AG04449 (cell line): ENCODE measurements around the gene IL10RA.
"Not testable (repeated sequence)": the region's sequence is repeated elsewhere in the genome, so short reads cannot be mapped to it uniquely, and the experiment has no call there.

Experiments used
- CTCF ChIA-PET: fragments of 350-600 bp; formaldehyde crosslinking; extraction: SDS; loops from one replicate; lab custom pipeline; 2021; ENCODE audit warnings: antibody characterized with exemption; lab: Yijun Ruan, JAX
- POLR2A ChIA-PET: fragments of 400-600, 350-600 bp; formaldehyde crosslinking; extraction: SDS; loops from one replicate; lab custom pipeline; 2020; ENCODE audit warnings: antibody characterized with exemption, inconsistent platforms; lab: Yijun Ruan, JAX
- DNase-seq: peaks from one replicate; pipeline ENCODE4 v3.0.0-alpha.2; 2010; ENCODE audit warnings: low read depth, low spot score
- H3K4me3 ChIP-seq: 2 replicates; pipeline ENCODE4 v1.5.1; 2011; ENCODE audit warnings: low read depth, mild to moderate bottlenecking, control low read depth, low read length
- CTCF ChIP-seq: IDR thresholded peaks from one replicate; pipeline ENCODE4 v1.5.1; 2011; ENCODE audit warnings: mild to moderate bottlenecking, moderate library complexity, low read length, control low read depth, inconsistent platforms; ENCODE audit not compliant: insufficient read depth; ENCODE audit errors: missing control alignments

The IL10RA gene

GRCh38 chr11:118004543-118005223, 18.5 kb downstream of the IL10RA start:
- H3K4me3 ChIP-seq: no peak overlapping the region
- POLR2A ChIA-PET: no interaction called here
- DNase-seq: no peak
- CTCF ChIA-PET: no interaction called here
- TF ChIP-seq CTCF: no peak

- TF ChIP-seq CTCF: no peak
- ChIA-PET CTCF (no interaction called here), POLR2A (no interaction called here)
- DNase-seq: no peak
- H3K4me3 ChIP-seq: no peak overlapping the region
These were observed 19.3 kb downstream of the IL10RA start for GRCh38 chr11:118005224-118006152.

GRCh38 chr11:118006153-118006534, 19.9 kb downstream of the IL10RA start:
- TF ChIP-seq CTCF: no peak
- H3K4me3 ChIP-seq: no peak overlapping the region
- POLR2A ChIA-PET: no interaction called here
- CTCF ChIA-PET: no interaction called here
- no peak for DNase-seq

- CTCF ChIA-PET: no interaction called here
These were observed 20.8 kb downstream of the IL10RA start for GRCh38 chr11:118007040-118007439.

GRCh38 chr11:118007563-118008270, 21.5 kb downstream of the IL10RA start:
- CTCF ChIA-PET, H3K4me3 ChIP-seq, DNase-seq, POLR2A ChIA-PET: not testable (repeated sequence)

More at GRCh38 chr11:118007040-118007439, 20.8 kb downstream of the IL10RA start:
- H3K4me3 ChIP-seq: no peak overlapping the region
- DNase-seq: no peak
- POLR2A ChIA-PET: no interaction called here
- TF ChIP-seq CTCF: no peak

- POLR2A ChIA-PET: no interaction called here
- CTCF ChIA-PET: no interaction called here
- no peak overlapping the region for H3K4me3 ChIP-seq
- DNase-seq: no peak
- no peak for TF ChIP-seq CTCF
These were observed 22.2 kb downstream of the IL10RA start for GRCh38 chr11:118008271-118008911.
